HG02943 (cell line): Measurements from ENCODE around the gene MAP7D2.
A peak's percentile ranks its signal among the peaks of the same experiment; 100 is the strongest.
"Not testable (repeated sequence)": the region's sequence is repeated elsewhere in the genome, so short reads cannot be mapped to it uniquely, and the experiment has no call there.

Experiments used
- ATAC-seq: cut with Tn5 transposase; IDR thresholded peaks from one replicate; pipeline ENCODE4 v1.9.1; 2021; ENCODE audit warnings: mild to moderate bottlenecking, low read depth, moderate library complexity; ENCODE audit not compliant: unreplicated experiment

The MAP7D2 gene

GRCh38 chrX:20116577-20117240 is at the start of gene MAP7D2:
TSS of gene MAP7D2 (minus strand) at chrX:20116907. CDS start at chrX:20116879, 28 bp downstream.
- ATAC-seq = no peak

GRCh38 chrX:20162516-20162915 is 45.8 kb upstream of the MAP7D2 start:
- ATAC-seq = not testable (repeated sequence)

GRCh38 chrX:20159797-20160385 is 43.2 kb upstream of the MAP7D2 start:
- no peak for ATAC-seq

GRCh38 chrX:20151689-20152088 is 35.0 kb upstream of the MAP7D2 start:
- ATAC-seq = no peak

- no peak for ATAC-seq
Observed at GRCh38 chrX:20149326-20149725, 32.6 kb upstream of the MAP7D2 start.

GRCh38 chrX:20147561-20147960 is 30.9 kb upstream of the MAP7D2 start:
- ATAC-seq = no peak

- no peak for ATAC-seq
Observed at GRCh38 chrX:20144491-20144890, 27.8 kb upstream of the MAP7D2 start.

- no peak for ATAC-seq
Observed at GRCh38 chrX:20143561-20143960, 26.9 kb upstream of the MAP7D2 start.

- no peak for ATAC-seq
Observed at GRCh38 chrX:20143111-20143510, 26.4 kb upstream of the MAP7D2 start.

- peak; percentile 99 for ATAC-seq
Observed at GRCh38 chrX:20141281-20142220, 24.8 kb upstream of the MAP7D2 start, which contains the start of gene EIF1AX. TSS of gene EIF1AX (minus strand) at chrX:20141838. CDS start at chrX:20141640, 198 bp downstream.

- no peak for ATAC-seq
Observed at GRCh38 chrX:20140420-20140819, 23.7 kb upstream of the MAP7D2 start.

GRCh38 chrX:20139966-20140365 is 23.3 kb upstream of the MAP7D2 start:
- ATAC-seq = no peak

- no peak for ATAC-seq
Observed at GRCh38 chrX:20135944-20136343, 19.2 kb upstream of the MAP7D2 start.

GRCh38 chrX:20132666-20133065 is 16.0 kb upstream of the MAP7D2 start:
- ATAC-seq = no peak

- ATAC-seq = no peak
Observed at GRCh38 chrX:20130357-20130756, 13.7 kb upstream of the MAP7D2 start.

GRCh38 chrX:20129547-20129946 is 12.8 kb upstream of the MAP7D2 start:
- no peak for ATAC-seq

- ATAC-seq = no peak
Observed at GRCh38 chrX:20128670-20129069, 12.0 kb upstream of the MAP7D2 start.

GRCh38 chrX:20127440-20127839 is 10.7 kb upstream of the MAP7D2 start:
- peak; percentile 64 for ATAC-seq

GRCh38 chrX:20126833-20127232 is 10.1 kb upstream of the MAP7D2 start:
- ATAC-seq = not testable (repeated sequence)

- no peak for ATAC-seq
Observed at GRCh38 chrX:20124964-20125363, 8.3 kb upstream of the MAP7D2 start.
